ENCODE measurements around the gene CNOT6L. TPM values are rescaled to one million over a fixed set of nuclear protein-coding genes. Genes with fewer than 3 reads are reported as not detected.

The CNOT6L gene
- 6.2 and 6.4 TPM in 2 replicates for polyA plus RNA-seq

DNA sequence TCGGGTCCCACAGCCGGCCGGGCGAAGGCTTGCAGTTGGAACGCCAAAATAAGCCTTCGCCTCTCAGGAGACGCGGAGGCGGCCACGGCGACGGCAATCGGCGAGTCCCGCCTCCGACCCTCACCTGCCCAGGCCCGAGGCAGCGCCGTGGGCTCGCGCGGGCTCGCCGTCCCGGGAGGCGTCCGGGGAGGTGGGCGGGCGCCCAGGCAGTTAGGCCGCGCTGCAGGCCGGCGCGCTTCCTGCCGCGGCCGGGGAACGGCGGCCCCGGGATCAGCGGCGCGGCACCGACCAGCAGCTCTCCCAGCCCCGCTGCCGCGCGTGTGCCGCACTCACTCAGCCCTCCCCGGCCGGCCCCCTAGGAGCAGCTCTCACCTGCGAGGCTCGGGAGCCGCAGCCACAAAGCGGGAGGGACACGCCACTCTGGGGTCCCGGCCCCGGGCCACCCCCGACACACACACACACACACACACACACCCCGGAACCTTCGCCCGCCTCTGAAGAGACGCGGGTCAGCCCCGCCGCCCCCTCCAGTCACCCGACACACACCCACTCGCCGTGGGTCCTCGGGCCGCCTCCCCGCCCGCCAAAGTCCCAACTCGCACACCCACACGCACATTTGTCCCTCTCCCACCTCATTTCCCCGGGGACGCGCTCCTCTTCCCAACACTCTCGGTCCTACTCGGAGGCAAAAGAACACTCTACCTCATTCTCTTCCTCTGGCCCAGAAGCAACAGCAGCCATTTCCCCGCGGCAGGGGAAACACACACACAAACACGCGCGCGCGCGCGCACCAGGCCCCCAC, at the start of gene CNOT6L:
Gene CNOT6L (minus strand): TSS at position 767 of the 802 bp plus-strand sequence. CDS start 60 bp downstream, at position 707.

DNA sequence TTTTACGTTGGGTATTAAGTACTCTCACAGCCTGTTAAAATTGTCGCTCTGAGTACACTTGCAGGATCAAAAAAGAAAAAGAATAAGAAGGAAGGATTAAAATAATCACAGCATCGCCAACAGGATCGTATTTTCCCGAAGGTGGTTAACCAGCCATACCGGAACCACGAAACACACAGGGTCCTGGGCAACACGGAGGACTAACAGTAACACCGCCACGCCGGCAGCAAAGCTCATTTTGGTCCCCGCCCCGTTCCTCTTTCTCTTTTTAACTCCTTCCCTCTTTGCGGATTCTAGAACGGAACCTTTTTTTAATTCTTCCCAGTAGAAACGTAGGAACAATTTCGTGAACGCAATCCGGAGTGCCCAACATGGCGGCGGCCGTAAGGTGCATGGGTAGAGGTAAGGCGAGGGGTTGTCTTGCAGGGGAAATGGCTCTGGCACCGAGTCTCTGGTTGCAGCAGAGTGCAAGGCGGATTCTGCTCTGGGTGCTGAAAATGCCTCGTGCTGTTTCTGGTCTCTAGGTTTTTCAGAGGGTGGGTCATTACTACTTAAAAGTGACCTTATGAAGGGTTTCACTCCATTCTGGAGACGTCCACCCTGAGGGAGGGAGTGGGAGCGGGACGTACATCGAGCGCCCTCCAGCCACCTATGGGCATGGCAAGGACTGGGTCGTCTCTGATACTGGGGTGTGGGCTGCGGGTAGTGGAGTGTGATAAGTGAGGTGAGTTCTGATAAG, 43.5 kb upstream of the CNOT6L start, which contains the start of gene MRPL1:
Gene MRPL1 (plus strand): TSS at position 353 of the 739 bp plus-strand sequence. CDS start 19 bp downstream, at position 372.

Other genes starting within 250 kb of the CNOT6L start
- not detected in 2 replicates for gene CXCL13, start 213.5 kb downstream of the CNOT6L start, polyA plus RNA-seq
- gene MRPL1, start 43.5 kb upstream of the CNOT6L start, polyA plus RNA-seq = 151 and 161 TPM in 2 replicates
- 2.6 and 8.4 TPM in 2 replicates for gene FRAS1, start 238.0 kb upstream of the CNOT6L start, polyA plus RNA-seq